ENCODE results near the gene ALPG.
"Not testable (repeated sequence)": the region's sequence is repeated elsewhere in the genome, so short reads cannot be mapped to it uniquely, and the experiment has no call there.

ALPG gene

DNA sequence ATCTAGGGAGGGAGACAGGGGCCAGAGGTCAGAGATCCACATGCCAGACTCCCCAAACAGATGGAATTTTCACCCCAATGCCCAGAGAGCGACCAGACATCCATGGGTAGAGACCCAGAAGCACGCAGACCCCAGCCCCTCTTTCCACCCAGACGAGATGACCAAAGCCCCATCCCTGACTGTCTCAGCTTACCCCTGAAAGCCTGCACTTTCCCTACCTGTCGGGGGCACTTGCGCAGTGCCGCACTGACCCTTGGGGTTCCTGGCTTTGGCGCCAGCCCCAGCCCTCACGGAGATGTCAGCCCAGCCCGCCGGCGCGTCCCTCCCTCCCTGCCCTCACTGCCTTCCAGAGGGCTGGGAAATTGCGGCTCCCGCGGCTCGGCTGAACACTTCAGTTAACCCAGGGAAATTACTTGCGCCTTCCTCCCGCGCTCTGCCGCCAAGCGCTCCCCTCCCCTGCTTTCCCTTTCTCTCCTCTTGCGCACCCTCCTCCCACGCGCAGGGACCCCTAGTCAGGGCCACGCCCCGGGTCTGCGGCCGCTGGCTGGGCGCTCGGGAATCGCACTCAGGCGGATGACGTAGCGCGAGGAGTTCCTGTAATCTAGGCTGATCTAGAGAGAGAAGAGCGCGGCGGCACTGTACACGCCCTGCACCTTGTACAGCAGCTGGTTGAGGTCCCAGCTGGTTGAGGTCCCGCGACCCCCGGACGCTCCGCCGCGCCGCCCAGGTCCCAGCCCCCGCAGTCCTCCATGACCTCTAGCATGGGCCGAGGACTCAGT, 12.0 kb downstream of the ALPG start:
- no peak for DNase-seq (ENCODE audit: low read depth in 4 of 4, low spot score in 1 of 4)

GRCh38 chr2:232419245-232420072, 12.8 kb downstream of the ALPG start:
- DNase-seq (ENCODE audit: low read depth in 4 of 4, low spot score in 1 of 4): no peak

- DNase-seq (ENCODE audit: low read depth in 4 of 4, low spot score in 1 of 4): no peak
Observed at GRCh38 chr2:232420073-232420454, 13.4 kb downstream of the ALPG start.

DNA sequence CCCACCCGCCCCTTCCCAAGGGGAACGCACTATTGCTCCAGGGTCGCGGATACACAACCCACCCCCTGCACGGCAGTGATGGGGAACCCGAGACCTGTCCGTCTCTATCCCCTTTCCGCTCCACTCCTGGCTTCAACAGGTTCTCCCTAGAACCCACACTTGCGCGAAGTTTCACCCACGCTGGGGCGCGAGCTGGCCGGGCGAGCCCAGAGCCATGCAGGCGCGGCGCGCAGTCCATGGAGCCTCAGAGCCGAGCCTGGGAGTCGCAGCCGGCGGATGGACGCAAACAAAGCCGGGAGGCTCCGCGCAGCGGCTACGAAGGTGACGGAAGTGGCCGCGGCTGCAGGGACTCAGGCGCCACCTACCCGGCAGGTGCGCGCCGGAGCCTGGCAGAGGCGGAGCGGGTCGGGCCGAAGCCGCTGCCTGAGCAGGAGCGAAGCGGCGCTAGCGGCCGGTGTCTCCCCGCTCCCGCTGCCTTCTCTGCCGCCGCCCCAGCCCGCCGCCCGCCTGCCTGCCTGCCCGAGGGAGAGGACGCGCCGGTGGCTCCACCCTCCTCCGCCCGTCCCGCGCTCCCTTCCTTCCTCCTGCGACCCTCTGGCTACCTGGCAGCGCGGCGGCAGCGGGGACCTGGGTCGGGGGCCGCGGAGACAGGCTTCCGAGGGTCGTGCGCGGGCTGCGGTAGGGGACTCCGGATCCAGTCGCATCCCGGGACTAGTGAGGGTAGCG, 14.0 kb downstream of the ALPG start:
- no peak for DNase-seq (ENCODE audit: low read depth in 4 of 4, low spot score in 1 of 4)

GRCh38 chr2:232421189-232421785, 14.6 kb downstream of the ALPG start:
- DNase-seq (ENCODE audit: low read depth in 4 of 4, low spot score in 1 of 4): no peak

DNA sequence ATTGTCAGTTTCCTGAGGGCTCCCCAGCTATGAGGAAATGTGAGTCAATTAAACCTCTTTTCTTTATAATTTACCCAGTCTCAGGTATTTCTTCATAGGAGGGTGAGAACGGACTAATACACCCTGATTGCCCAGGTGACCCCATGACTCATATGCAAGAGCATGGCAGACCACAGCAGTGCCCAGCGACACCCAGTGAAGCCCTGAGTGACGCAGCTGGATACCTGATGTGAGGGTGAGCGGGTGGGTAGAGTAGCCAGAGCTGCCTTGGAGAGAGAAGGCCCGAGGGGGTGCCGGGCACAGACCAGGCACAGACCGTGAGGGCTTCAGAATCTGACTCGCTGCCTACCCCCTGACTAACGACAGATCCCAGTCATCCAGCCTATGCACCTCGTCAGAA, 15.4 kb downstream of the ALPG start:
- DNase-seq (ENCODE audit: low read depth in 4 of 4, low spot score in 1 of 4): no peak

DNA sequence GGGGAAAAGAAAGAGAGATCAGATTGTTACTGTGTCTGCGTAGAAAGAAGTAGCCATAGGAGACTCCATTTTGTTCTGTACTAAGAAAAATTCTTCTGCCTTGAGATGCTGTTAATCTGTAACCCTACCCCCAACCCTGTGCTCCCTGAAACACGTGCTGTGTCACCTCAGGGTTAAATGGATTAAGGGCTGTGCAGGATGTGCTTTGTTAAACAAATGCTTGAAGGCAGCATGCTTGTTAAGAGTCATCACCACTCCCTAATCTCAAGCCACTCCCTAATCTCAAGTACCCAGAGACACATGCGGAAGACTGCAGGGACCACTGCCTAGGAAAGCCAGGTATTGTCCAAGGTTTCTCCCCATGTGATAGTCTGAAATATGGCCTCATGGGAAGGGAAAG, 16.4 kb downstream of the ALPG start:
- not testable (repeated sequence) for DNase-seq (ENCODE audit: low read depth in 4 of 4, low spot score in 1 of 4)

DNA sequence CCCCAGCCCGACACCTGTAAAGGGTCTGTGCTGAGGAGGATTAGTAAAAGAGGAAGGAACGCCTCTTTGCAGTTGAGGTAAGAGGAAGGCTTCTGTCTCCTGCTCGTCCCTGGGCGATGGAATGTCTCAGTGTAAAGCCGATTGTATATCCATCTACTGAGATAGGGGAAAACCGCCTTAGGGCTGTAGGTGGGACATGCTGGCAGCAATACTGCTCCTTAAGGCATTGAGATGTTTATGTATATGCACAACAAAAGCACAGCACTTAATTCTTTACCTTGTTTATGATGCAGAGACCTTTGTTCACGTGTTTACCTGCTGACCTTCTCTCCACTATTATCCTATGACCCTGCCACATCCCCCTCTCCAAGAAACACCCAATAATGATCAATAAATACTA, 16.8 kb downstream of the ALPG start:
- not testable (repeated sequence) for DNase-seq (ENCODE audit: low read depth in 4 of 4, low spot score in 1 of 4)

DNA sequence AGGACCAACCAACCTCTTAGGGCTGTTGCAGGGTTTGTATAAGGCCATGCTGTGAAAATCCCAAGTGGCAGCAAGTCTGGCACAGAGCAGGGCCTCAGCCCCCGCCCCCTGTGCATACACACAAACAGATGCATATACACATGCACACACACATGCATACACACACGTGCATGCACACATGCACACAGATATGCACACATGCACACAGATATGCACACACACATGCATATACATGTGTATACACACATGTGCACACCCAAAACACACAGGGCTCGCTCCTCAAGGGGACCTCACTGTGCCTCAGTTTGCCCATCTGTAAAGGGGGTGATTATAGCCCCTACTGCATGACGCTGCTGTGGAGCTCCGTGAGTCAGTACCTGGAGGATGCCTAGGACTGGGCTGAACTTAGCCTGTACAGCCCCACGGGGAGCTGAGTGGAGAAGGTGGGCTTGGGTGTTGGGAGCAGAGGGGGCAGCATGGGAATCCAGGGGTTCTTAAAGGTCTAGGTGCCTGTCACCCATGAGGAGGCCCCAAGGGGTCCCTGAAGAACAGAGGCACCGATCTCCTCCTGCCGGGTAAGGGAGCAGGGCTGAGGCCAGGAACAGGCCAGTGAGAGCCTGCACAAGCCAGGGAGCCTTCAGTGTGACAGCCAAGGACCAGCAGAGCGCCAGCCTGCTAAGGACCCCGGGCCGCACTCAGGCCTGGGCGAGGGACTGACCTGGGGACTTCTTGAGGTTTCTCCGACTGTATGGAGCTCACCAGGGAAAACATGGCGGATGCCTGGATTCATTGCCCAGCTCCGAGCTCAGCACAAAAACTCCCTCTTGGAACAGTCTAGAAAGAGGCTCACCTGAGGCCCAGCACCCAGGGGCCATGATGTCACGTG, 25.3 kb downstream of the ALPG start:
- DNase-seq (ENCODE audit: low read depth in 4 of 4, low spot score in 1 of 4): no peak

- DNase-seq (ENCODE audit: low read depth in 4 of 4, low spot score in 1 of 4): no peak
Observed at GRCh38 chr2:232432598-232433184, 26.0 kb downstream of the ALPG start.

- DNase-seq (ENCODE audit: low read depth in 4 of 4, low spot score in 1 of 4): not testable (repeated sequence)
Observed at GRCh38 chr2:232433622-232434021, 27.0 kb downstream of the ALPG start.

GRCh38 chr2:232434091-232434490, 27.4 kb downstream of the ALPG start:
- DNase-seq (ENCODE audit: low read depth in 4 of 4, low spot score in 1 of 4): no peak

DNA sequence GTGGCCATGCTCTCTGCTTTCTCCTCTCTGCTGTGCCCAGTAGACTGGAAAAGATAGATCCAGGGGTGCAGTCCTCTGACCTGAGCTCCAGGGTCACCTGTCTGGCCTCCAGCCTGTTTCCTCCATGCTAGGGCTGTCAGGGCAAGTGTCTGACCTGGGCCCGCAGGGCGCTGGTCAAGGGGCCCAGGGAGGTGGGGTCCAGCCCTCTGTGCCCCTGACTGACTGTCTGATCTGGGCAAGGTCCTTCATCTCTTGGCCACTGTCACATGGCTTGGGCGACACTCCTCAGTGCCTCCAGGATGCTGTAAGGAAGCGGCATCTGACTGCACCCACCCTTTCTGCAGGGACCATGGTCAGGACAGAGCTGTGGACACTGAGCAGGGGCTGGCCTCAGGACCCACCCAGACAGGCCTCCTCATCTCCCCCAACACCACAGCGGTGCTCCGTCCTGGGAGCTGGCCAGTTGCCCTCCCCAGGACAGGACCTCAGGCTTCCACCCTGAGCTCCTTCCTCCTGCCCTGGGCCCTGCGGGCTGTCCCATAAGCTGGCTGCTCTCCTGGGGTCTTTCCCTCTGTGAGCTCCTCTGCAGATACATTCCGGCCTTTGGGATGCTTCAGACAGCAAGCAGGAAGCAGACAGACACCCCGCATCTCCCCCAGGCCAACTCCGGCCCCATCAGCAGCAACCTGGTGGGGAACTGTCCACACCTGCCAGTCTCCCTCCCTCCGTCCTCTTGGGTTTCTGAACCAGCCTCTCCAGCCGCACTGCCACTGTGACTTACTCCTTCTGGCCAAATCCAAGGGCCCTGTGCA, 28.1 kb downstream of the ALPG start:
- no peak for DNase-seq (ENCODE audit: low read depth in 4 of 4, low spot score in 1 of 4)

- no peak for DNase-seq (ENCODE audit: low read depth in 4 of 4, low spot score in 1 of 4)
Observed at GRCh38 chr2:232435375-232435648, 28.7 kb downstream of the ALPG start.

GRCh38 chr2:232435805-232436204, 29.2 kb downstream of the ALPG start:
- DNase-seq (ENCODE audit: low read depth in 4 of 4, low spot score in 1 of 4): no peak

- no peak for DNase-seq (ENCODE audit: low read depth in 4 of 4, low spot score in 1 of 4)
Observed at GRCh38 chr2:232436381-232437194, 29.9 kb downstream of the ALPG start.

GRCh38 chr2:232437195-232437571, 30.5 kb downstream of the ALPG start:
- no peak for DNase-seq (ENCODE audit: low read depth in 4 of 4, low spot score in 1 of 4)

DNA sequence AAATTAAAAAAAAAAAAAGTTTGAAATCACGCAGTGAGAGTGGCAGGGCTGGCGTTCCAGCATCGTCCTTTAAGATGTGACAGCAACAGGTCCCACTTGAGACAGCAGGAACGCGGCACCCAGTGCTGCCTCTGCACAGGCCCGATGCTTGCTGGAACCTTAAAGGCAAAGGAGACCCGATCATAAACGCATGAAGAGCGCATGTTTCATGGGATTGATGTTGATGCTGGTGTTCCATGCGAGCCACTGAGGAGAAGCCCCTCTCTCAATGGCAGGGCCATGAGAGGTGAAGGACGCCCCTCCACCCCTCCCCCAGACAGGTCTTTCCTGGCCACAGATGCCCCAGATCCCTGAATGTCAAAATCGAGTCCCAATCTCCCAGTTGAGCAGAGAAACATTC, 31.4 kb downstream of the ALPG start:
- DNase-seq (ENCODE audit: low read depth in 4 of 4, low spot score in 1 of 4): no peak
